GM12878 (cell line): ENCODE measurements around the gene CCDC61. TPM values are rescaled to one million over a fixed set of nuclear protein-coding genes. Genes with fewer than 3 reads are reported as not detected.

ENCODE experiments used
- ATAC-seq: fragments of 200-7000 bp; cut with Tn5 transposase; 3 replicates; pipeline ENCODE4 v1.9.1; 2020; ENCODE audit warnings: mild to moderate bottlenecking, moderate library complexity
- BruUV-seq: library from RNA; stranded (reverse); fragments of 400-500 nt; replicated peaks from 2 replicates; lab custom pipeline; 2021; lab: Mats Ljungman, UMichigan
- CTCF ChIA-PET: fragments of 300-600 bp; sonication (Branson Sonifier 250); formaldehyde crosslinking; extraction: SDS; loops from one replicate; lab custom pipeline; 2021; ENCODE audit warnings: inconsistent platforms; lab: Yijun Ruan, JAX
- POLR2A ChIA-PET: fragments of 350-600 bp; formaldehyde crosslinking; extraction: SDS; loops from one replicate; lab custom pipeline; 2021; ENCODE audit warnings: inconsistent platforms; lab: Charles Lee
- RAD21 ChIA-PET: fragments of 300-600 bp; sonication (Branson Sonifier 250); formaldehyde crosslinking; loops from one replicate; lab custom pipeline; 2023; ENCODE audit warnings: antibody characterized with exemption; ENCODE audit not compliant: unreplicated experiment; lab: Charles Lee
- SMC1A ChIA-PET: fragments of 300-600 bp; sonication (Branson Sonifier 250); formaldehyde crosslinking; loops from one replicate; lab custom pipeline; 2023; ENCODE audit not compliant: unreplicated experiment, uncharacterized antibody; lab: Charles Lee
- DNase-seq: peaks from one replicate; pipeline ENCODE4 v3.0.0-alpha.2; 2011; ENCODE audit warnings: low read depth, low spot score
- FAIRE-seq: peaks from 3 replicates; lab custom pipeline; 2011; peaks lifted over from hg19 to GRCh38; lab: Jason Lieb, UNC
- H2AFZ ChIP-seq: 2 replicates; pipeline ENCODE4 v1.6.0; 2011; ENCODE audit warnings: low read depth, low read length, control low read depth; ENCODE audit not compliant: control insufficient read depth
- H3K27ac ChIP-seq: 2 replicates; pipeline ENCODE4 v1.5.1; 2011; ENCODE audit warnings: control low read depth; ENCODE audit not compliant: control insufficient read depth, insufficient read depth
- H3K27me3 ChIP-seq, 2 experiments: replicated peaks in 1 of 2; 2 replicates each; pipeline versions ENCODE4 v1.6.0 to v1.6.1; 2011; ENCODE audit warnings: low read length in 1 of 2; ENCODE audit not compliant: control insufficient read depth in 2 of 2, insufficient read depth in 2 of 2
- H3K36me3 ChIP-seq, 2 experiments: 2 replicates each; pipeline ENCODE4 v1.5.1; 2011; ENCODE audit warnings: low read length in 1 of 2; ENCODE audit not compliant: control insufficient read depth in 2 of 2, insufficient read depth in 2 of 2
- H3K4me1 ChIP-seq: 2 replicates; pipeline ENCODE4 v1.6.1; 2011; ENCODE audit warnings: mild to moderate bottlenecking, low read length, moderate library complexity, mixed read lengths; ENCODE audit not compliant: control insufficient read depth, insufficient read depth
- H3K4me2 ChIP-seq: 2 replicates; pipeline ENCODE4 v1.6.0; 2011; ENCODE audit warnings: control low read depth; ENCODE audit not compliant: control insufficient read depth, insufficient read depth
- H3K4me3 ChIP-seq: fragments of 200-600 bp; sonication (generic); 2 replicates; pipeline ENCODE4 v1.5.1; 2016
- H3K79me2 ChIP-seq: 2 replicates; pipeline ENCODE4 v1.6.0; 2011; ENCODE audit warnings: low read length; ENCODE audit not compliant: control insufficient read depth, insufficient read depth
- H3K9ac ChIP-seq: 2 replicates; pipeline ENCODE4 v1.8.0; 2011; ENCODE audit warnings: low read length, control low read depth, mixed read lengths; ENCODE audit not compliant: control insufficient read depth, insufficient read depth
- H3K9me3 ChIP-seq: replicated peaks from 3 replicates; pipeline ENCODE4 v1.5.1; 2011; ENCODE audit warnings: mild to moderate bottlenecking, low read length; ENCODE audit not compliant: control insufficient read depth, insufficient read depth
- H4K20me1 ChIP-seq: 2 replicates; pipeline ENCODE4 v1.6.0; 2011; ENCODE audit not compliant: control insufficient read depth, insufficient read depth
- SMARCA5 ChIP-seq: fragments of 450-650 bp; IDR thresholded peaks from 2 replicates; pipeline ENCODE4 v1.6.1; 2017; ENCODE audit warnings: mild to moderate bottlenecking
- SMC3 ChIP-seq: IDR thresholded peaks from 2 replicates; pipeline ENCODE4 v1.6.1; 2011; ENCODE audit warnings: low read length, improper control_type of control experiment, borderline replicate concordance
- TAF1 ChIP-seq: IDR thresholded peaks from 2 replicates; pipeline ENCODE4 v1.6.1; 2011; ENCODE audit warnings: mild to moderate bottlenecking, low read depth, low read length, borderline replicate concordance
- WGBS: methylation state at CpG from one replicate; pipeline ENCODE4 v1.1.6; 2016; ENCODE audit warnings: low lambda C conversion rate; ENCODE audit not compliant: insufficient replicate concordance, insufficient coverage; ENCODE audit errors: missing lambda C conversion rate; 5-methylcytosine and 5-hydroxymethylcytosine counted together
- in situ Hi-C: fragments of 300-500 bp; cut with MboI; formaldehyde crosslinking; loops from 9 replicates; pipeline ENCODE4 v1.14.3; 2018; ENCODE audit warnings: mixed read lengths
- intact Hi-C: fragments of 100-400 bp; cut with micrococcal nuclease; formaldehyde crosslinking; loops from one replicate; pipeline ENCODE4 v1.14.2; 2022; ENCODE audit not compliant: unreplicated experiment
- polyA plus RNA-seq, 11 experiments: library from polyadenylated mRNA; depleted of rRNA in 4 of 11; unstranded in 6 of 11; stranded (reverse) in 5 of 11; fragments of >200 nt; fragmentation: Nextera tagmentation in 4 of 11; fragmentation: Illumina TruSeq in 1 of 11; extraction: Ambion mirVana in 4 of 11; extraction: Trizol in 1 of 11; gene quantifications; 1 replicate in 1 of 11; 2 replicates in 10 of 11; pipeline versions ENCODE4 v1.2.1 to v1.2.3, GENCODE V29; 2011 to 2016; ENCODE audit warnings: inconsistent platforms in 2 of 11, missing spikeins in 2 of 11, low read depth in 1 of 11
- total RNA-seq, 4 experiments: library from RNA; depleted of rRNA in 3 of 4; stranded (reverse); fragments of >200 nt in 3 of 4; fragmentation: Illumina TruSeq in 1 of 4; extraction: Trizol in 1 of 4; gene quantifications; 2 replicates each; pipeline versions ENCODE4 v1.2.1 to v1.2.3, GENCODE V29; 2013 to 2021
- TF ChIP-seq, protein P1 (sequence below): fragments of 450-650 bp; IDR thresholded peaks from 2 replicates; pipeline ENCODE4 v1.6.1; 2017; ENCODE audit warnings: mild to moderate bottlenecking, moderate library complexity
- TF ChIP-seq, protein P2 (sequence below): fragments of 450-650 bp; IDR thresholded peaks from 2 replicates; pipeline ENCODE4 v1.6.1; 2018; ENCODE audit warnings: mild to moderate bottlenecking, low read depth, moderate library complexity; ENCODE audit not compliant: partially characterized antibody

CCDC61 gene
- total and polyA plus RNA-seq, 10 of the 15 experiments (the other 5 are each of a cell fraction or from before 2014, with no cell fraction given) = 0.27 to 27.1 (median 8.7) TPM

DNA sequence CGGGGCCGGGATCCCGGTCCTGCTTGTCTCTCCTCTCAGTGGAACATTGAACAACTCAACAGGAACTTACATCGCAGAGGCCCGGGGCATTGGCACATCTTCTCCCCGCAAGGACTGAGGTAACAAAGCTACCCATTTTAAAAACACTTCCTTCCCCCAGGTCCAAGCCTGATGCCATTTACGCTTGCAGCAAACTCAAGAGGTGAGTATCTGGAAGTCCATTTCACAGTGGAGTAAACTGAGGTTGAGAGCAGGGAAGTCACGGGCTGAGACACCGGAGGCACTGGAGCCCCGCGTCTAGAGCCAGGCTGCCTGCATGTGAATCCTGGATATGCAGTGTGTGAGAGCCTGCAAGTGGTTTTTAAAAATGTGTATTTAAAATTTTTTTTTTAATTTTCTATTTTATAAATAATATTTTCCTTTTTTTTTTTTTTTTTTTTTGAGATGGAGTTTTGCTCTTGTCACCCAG, 28.1 kb downstream of the CCDC61 start:
- WGBS = 78% methylated on average over 11 of the region's 11 CpGs
- intact Hi-C loops (no loop called here), in situ Hi-C loops (no loop called here)
- no peak for DNase-seq
- no peak for ATAC-seq
- no peak overlapping the region for H3K27ac ChIP-seq
- no peaks in the 10 kb centered on the region for H3K36me3 ChIP-seq
- ChIA-PET SMC1A (interaction anchor here (1.4 kb wide), 1 partner anchor 242 kb away, joined by 3 read pairs; no protein-coding TSS in a partner anchor), POLR2A (no interaction called here), CTCF (no interaction called here), RAD21 (no interaction called here)
- no peak overlapping the region for H3K4me3 ChIP-seq
- H3K9ac ChIP-seq = no peak overlapping the region
- no peaks in the 10 kb centered on the region for H3K79me2 ChIP-seq
- no peaks in the 10 kb centered on the region for H3K27me3 ChIP-seq
- no peaks in the 10 kb centered on the region for H3K4me1 ChIP-seq
- BruUV-seq = no TSS peak
- TF ChIP-seq SMC3 (no peak), SMARCA5 (no peak), TAF1 (no peak)
- TF ChIP-seq, protein P1, sequence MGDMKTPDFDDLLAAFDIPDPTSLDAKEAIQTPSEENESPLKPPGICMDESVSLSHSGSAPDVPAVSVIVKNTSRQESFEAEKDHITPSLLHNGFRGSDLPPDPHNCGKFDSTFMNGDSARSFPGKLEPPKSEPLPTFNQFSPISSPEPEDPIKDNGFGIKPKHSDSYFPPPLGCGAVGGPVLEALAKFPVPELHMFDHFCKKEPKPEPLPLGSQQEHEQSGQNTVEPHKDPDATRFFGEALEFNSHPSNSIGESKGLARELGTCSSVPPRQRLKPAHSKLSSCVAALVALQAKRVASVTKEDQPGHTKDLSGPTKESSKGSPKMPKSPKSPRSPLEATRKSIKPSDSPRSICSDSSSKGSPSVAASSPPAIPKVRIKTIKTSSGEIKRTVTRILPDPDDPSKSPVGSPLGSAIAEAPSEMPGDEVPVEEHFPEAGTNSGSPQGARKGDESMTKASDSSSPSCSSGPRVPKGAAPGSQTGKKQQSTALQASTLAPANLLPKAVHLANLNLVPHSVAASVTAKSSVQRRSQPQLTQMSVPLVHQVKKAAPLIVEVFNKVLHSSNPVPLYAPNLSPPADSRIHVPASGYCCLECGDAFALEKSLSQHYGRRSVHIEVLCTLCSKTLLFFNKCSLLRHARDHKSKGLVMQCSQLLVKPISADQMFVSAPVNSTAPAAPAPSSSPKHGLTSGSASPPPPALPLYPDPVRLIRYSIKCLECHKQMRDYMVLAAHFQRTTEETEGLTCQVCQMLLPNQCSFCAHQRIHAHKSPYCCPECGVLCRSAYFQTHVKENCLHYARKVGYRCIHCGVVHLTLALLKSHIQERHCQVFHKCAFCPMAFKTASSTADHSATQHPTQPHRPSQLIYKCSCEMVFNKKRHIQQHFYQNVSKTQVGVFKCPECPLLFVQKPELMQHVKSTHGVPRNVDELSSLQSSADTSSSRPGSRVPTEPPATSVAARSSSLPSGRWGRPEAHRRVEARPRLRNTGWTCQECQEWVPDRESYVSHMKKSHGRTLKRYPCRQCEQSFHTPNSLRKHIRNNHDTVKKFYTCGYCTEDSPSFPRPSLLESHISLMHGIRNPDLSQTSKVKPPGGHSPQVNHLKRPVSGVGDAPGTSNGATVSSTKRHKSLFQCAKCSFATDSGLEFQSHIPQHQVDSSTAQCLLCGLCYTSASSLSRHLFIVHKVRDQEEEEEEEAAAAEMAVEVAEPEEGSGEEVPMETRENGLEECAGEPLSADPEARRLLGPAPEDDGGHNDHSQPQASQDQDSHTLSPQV = no peak
- TF ChIP-seq, protein P2, sequence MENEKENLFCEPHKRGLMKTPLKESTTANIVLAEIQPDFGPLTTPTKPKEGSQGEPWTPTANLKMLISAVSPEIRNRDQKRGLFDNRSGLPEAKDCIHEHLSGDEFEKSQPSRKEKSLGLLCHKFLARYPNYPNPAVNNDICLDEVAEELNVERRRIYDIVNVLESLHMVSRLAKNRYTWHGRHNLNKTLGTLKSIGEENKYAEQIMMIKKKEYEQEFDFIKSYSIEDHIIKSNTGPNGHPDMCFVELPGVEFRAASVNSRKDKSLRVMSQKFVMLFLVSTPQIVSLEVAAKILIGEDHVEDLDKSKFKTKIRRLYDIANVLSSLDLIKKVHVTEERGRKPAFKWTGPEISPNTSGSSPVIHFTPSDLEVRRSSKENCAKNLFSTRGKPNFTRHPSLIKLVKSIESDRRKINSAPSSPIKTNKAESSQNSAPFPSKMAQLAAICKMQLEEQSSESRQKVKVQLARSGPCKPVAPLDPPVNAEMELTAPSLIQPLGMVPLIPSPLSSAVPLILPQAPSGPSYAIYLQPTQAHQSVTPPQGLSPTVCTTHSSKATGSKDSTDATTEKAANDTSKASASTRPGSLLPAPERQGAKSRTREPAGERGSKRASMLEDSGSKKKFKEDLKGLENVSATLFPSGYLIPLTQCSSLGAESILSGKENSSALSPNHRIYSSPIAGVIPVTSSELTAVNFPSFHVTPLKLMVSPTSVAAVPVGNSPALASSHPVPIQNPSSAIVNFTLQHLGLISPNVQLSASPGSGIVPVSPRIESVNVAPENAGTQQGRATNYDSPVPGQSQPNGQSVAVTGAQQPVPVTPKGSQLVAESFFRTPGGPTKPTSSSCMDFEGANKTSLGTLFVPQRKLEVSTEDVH = no peak
- H3K4me2 ChIP-seq = no peak overlapping the region
- no peak overlapping the region for H2AFZ ChIP-seq
- FAIRE-seq = no peak
- H4K20me1 ChIP-seq = no peaks in the 10 kb centered on the region
- H3K9me3 ChIP-seq = no peaks in the 10 kb centered on the region
